Measurements from ENCODE around the gene KIAA1958.
A peak's percentile ranks its signal among the peaks of the same experiment; 100 is the strongest.
"Not testable (repeated sequence)": the region's sequence is repeated elsewhere in the genome, so short reads cannot be mapped to it uniquely, and the experiment has no call there.

The KIAA1958 gene

GRCh38 chr9:112501287-112501686 lies 14.7 kb downstream of the KIAA1958 start:
- H3K4me1 ChIP-seq (ENCODE audit: control insufficient read depth in 1 of 2, insufficient read depth in 2 of 2, low read length in 2 of 2) = peaks cover 0 to 8% of the 10 kb centered on the region in 2 donors
- H3K9me3 ChIP-seq (ENCODE audit: control insufficient read depth in 1 of 2, low read length in 2 of 2) = no peaks in the 10 kb centered on the region
- no peaks in the 10 kb centered on the region for H3K36me3 ChIP-seq (ENCODE audit: control insufficient read depth in 1 of 2, insufficient read depth in 2 of 2, low read length in 2 of 2)
- no peak overlapping the region for H3K27ac ChIP-seq (ENCODE audit: low read depth, low read length)
- H3K27me3 ChIP-seq (ENCODE audit: control insufficient read depth in 1 of 2, insufficient read depth in 2 of 2, low read length in 2 of 2) = no peaks in the 10 kb centered on the region
- H3K9ac ChIP-seq (ENCODE audit: low read depth in 1 of 2, low read length in 2 of 2) = no peak overlapping the region
- no peak overlapping the region for H3K4me3 ChIP-seq (ENCODE audit: low read depth in 1 of 2, low read length in 2 of 2)

- Histone ChIP-seq H3K27ac (ENCODE audit: low read depth, low read length) (no peak overlapping the region), H3K27me3 (ENCODE audit: control insufficient read depth in 1 of 2, insufficient read depth in 2 of 2, low read length in 2 of 2) (no peaks in the 10 kb centered on the region), H3K9me3 (ENCODE audit: control insufficient read depth in 1 of 2, low read length in 2 of 2) (no peaks in the 10 kb centered on the region), H3K4me1 (ENCODE audit: control insufficient read depth in 1 of 2, insufficient read depth in 2 of 2, low read length in 2 of 2) (peaks cover 0 to 15% of the 10 kb centered on the region in 2 donors), H3K4me3 (ENCODE audit: low read depth in 1 of 2, low read length in 2 of 2) (no peak overlapping the region), H3K36me3 (ENCODE audit: control insufficient read depth in 1 of 2, insufficient read depth in 2 of 2, low read length in 2 of 2) (no peaks in the 10 kb centered on the region), H3K9ac (ENCODE audit: low read depth in 1 of 2, low read length in 2 of 2) (no peak overlapping the region)
Observed at GRCh38 chr9:112502175-112502946, 15.7 kb downstream of the KIAA1958 start.

- H3K9me3 ChIP-seq (ENCODE audit: control insufficient read depth in 1 of 2, low read length in 2 of 2) = no peaks in the 10 kb centered on the region
- H3K27ac ChIP-seq (ENCODE audit: low read depth, low read length) = no peak overlapping the region
- H3K9ac ChIP-seq (ENCODE audit: low read depth in 1 of 2, low read length in 2 of 2) = no peak overlapping the region
- H3K36me3 ChIP-seq (ENCODE audit: control insufficient read depth in 1 of 2, insufficient read depth in 2 of 2, low read length in 2 of 2) = no peaks in the 10 kb centered on the region
- no peaks in the 10 kb centered on the region for H3K27me3 ChIP-seq (ENCODE audit: control insufficient read depth in 1 of 2, insufficient read depth in 2 of 2, low read length in 2 of 2)
- no peak overlapping the region for H3K4me3 ChIP-seq (ENCODE audit: low read depth in 1 of 2, low read length in 2 of 2)
- H3K4me1 ChIP-seq (ENCODE audit: control insufficient read depth in 1 of 2, insufficient read depth in 2 of 2, low read length in 2 of 2) = peaks cover 0 to 15% of the 10 kb centered on the region in 2 donors
Observed at GRCh38 chr9:112503170-112503569, 16.5 kb downstream of the KIAA1958 start.

GRCh38 chr9:112505086-112505485 lies 18.5 kb downstream of the KIAA1958 start:
- no peaks in the 10 kb centered on the region for H3K36me3 ChIP-seq (ENCODE audit: control insufficient read depth in 1 of 2, insufficient read depth in 2 of 2, low read length in 2 of 2)
- H3K4me1 ChIP-seq (ENCODE audit: control insufficient read depth in 1 of 2, insufficient read depth in 2 of 2, low read length in 2 of 2) = peaks cover 0 to 15% of the 10 kb centered on the region in 2 donors
- no peak overlapping the region for H3K27ac ChIP-seq (ENCODE audit: low read depth, low read length)
- no peak overlapping the region for H3K9ac ChIP-seq (ENCODE audit: low read depth in 1 of 2, low read length in 2 of 2)
- no peaks in the 10 kb centered on the region for H3K9me3 ChIP-seq (ENCODE audit: control insufficient read depth in 1 of 2, low read length in 2 of 2)
- no peaks in the 10 kb centered on the region for H3K27me3 ChIP-seq (ENCODE audit: control insufficient read depth in 1 of 2, insufficient read depth in 2 of 2, low read length in 2 of 2)
- no peak overlapping the region for H3K4me3 ChIP-seq (ENCODE audit: low read depth in 1 of 2, low read length in 2 of 2)

- Histone ChIP-seq H3K4me1 (ENCODE audit: control insufficient read depth in 1 of 2, insufficient read depth in 2 of 2, low read length in 2 of 2) (peaks cover 0 to 15% of the 10 kb centered on the region in 2 donors), H3K9ac (ENCODE audit: low read depth in 1 of 2, low read length in 2 of 2) (no peak overlapping the region), H3K27me3 (ENCODE audit: control insufficient read depth in 1 of 2, insufficient read depth in 2 of 2, low read length in 2 of 2) (no peaks in the 10 kb centered on the region), H3K36me3 (ENCODE audit: control insufficient read depth in 1 of 2, insufficient read depth in 2 of 2, low read length in 2 of 2) (no peaks in the 10 kb centered on the region), H3K4me3 (ENCODE audit: low read depth in 1 of 2, low read length in 2 of 2) (peak overlapping the region in 1 of 2 donors; percentile 11), H3K9me3 (ENCODE audit: control insufficient read depth in 1 of 2, low read length in 2 of 2) (no peaks in the 10 kb centered on the region), H3K27ac (ENCODE audit: low read depth, low read length) (no peak overlapping the region)
Observed at GRCh38 chr9:112505607-112506006, 19.0 kb downstream of the KIAA1958 start.

- Histone ChIP-seq H3K27ac (ENCODE audit: low read depth, low read length) (no peak overlapping the region), H3K9ac (ENCODE audit: low read depth in 1 of 2, low read length in 2 of 2) (no peak overlapping the region), H3K27me3 (ENCODE audit: control insufficient read depth in 1 of 2, insufficient read depth in 2 of 2, low read length in 2 of 2) (no peaks in the 10 kb centered on the region)
Observed at GRCh38 chr9:112506571-112506970, 19.9 kb downstream of the KIAA1958 start.

GRCh38 chr9:112507001-112507680 lies 20.5 kb downstream of the KIAA1958 start:
- no peak overlapping the region for H3K4me3 ChIP-seq (ENCODE audit: low read depth in 1 of 2, low read length in 2 of 2)
- H3K27me3 ChIP-seq (ENCODE audit: control insufficient read depth in 1 of 2, insufficient read depth in 2 of 2, low read length in 2 of 2) = no peaks in the 10 kb centered on the region
- peaks cover 0 to 15% of the 10 kb centered on the region in 2 donors for H3K4me1 ChIP-seq (ENCODE audit: control insufficient read depth in 1 of 2, insufficient read depth in 2 of 2, low read length in 2 of 2)
- H3K9ac ChIP-seq (ENCODE audit: low read depth in 1 of 2, low read length in 2 of 2) = no peak overlapping the region
- no peaks in the 10 kb centered on the region for H3K36me3 ChIP-seq (ENCODE audit: control insufficient read depth in 1 of 2, insufficient read depth in 2 of 2, low read length in 2 of 2)
- H3K27ac ChIP-seq (ENCODE audit: low read depth, low read length) = no peak overlapping the region
- H3K9me3 ChIP-seq (ENCODE audit: control insufficient read depth in 1 of 2, low read length in 2 of 2) = no peaks in the 10 kb centered on the region

More at GRCh38 chr9:112506571-112506970, 19.9 kb downstream of the KIAA1958 start:
- Histone ChIP-seq H3K4me1 (ENCODE audit: control insufficient read depth in 1 of 2, insufficient read depth in 2 of 2, low read length in 2 of 2) (peaks cover 0 to 15% of the 10 kb centered on the region in 2 donors), H3K4me3 (ENCODE audit: low read depth in 1 of 2, low read length in 2 of 2) (no peak overlapping the region), H3K36me3 (ENCODE audit: control insufficient read depth in 1 of 2, insufficient read depth in 2 of 2, low read length in 2 of 2) (no peaks in the 10 kb centered on the region), H3K9me3 (ENCODE audit: control insufficient read depth in 1 of 2, low read length in 2 of 2) (no peaks in the 10 kb centered on the region)

- Histone ChIP-seq H3K27me3 (ENCODE audit: control insufficient read depth in 1 of 2, insufficient read depth in 2 of 2, low read length in 2 of 2) (no peaks in the 10 kb centered on the region), H3K9me3 (ENCODE audit: control insufficient read depth in 1 of 2, low read length in 2 of 2) (no peaks in the 10 kb centered on the region), H3K4me1 (ENCODE audit: control insufficient read depth in 1 of 2, insufficient read depth in 2 of 2, low read length in 2 of 2) (peaks cover 0 to 15% of the 10 kb centered on the region in 2 donors), H3K9ac (ENCODE audit: low read depth in 1 of 2, low read length in 2 of 2) (no peak overlapping the region), H3K36me3 (ENCODE audit: control insufficient read depth in 1 of 2, insufficient read depth in 2 of 2, low read length in 2 of 2) (no peaks in the 10 kb centered on the region), H3K27ac (ENCODE audit: low read depth, low read length) (no peak overlapping the region), H3K4me3 (ENCODE audit: low read depth in 1 of 2, low read length in 2 of 2) (no peak overlapping the region)
Observed at GRCh38 chr9:112508377-112508776, 21.8 kb downstream of the KIAA1958 start.

- not testable (repeated sequence) for H3K9ac ChIP-seq (ENCODE audit: low read depth in 1 of 2, low read length in 2 of 2); H3K27me3 ChIP-seq (ENCODE audit: control insufficient read depth in 1 of 2, insufficient read depth in 2 of 2, low read length in 2 of 2); H3K36me3 ChIP-seq (ENCODE audit: control insufficient read depth in 1 of 2, insufficient read depth in 2 of 2, low read length in 2 of 2); H3K27ac ChIP-seq (ENCODE audit: low read depth, low read length); H3K4me1 ChIP-seq (ENCODE audit: control insufficient read depth in 1 of 2, insufficient read depth in 2 of 2, low read length in 2 of 2); H3K9me3 ChIP-seq (ENCODE audit: control insufficient read depth in 1 of 2, low read length in 2 of 2); H3K4me3 ChIP-seq (ENCODE audit: low read depth in 1 of 2, low read length in 2 of 2)
Observed at GRCh38 chr9:112512377-112512776, 25.8 kb downstream of the KIAA1958 start.

- H3K9me3 ChIP-seq (ENCODE audit: control insufficient read depth in 1 of 2, low read length in 2 of 2) = no peaks in the 10 kb centered on the region
- no peak overlapping the region for H3K27ac ChIP-seq (ENCODE audit: low read depth, low read length)
- H3K36me3 ChIP-seq (ENCODE audit: control insufficient read depth in 1 of 2, insufficient read depth in 2 of 2, low read length in 2 of 2) = no peaks in the 10 kb centered on the region
- no peaks in the 10 kb centered on the region for H3K4me1 ChIP-seq (ENCODE audit: control insufficient read depth in 1 of 2, insufficient read depth in 2 of 2, low read length in 2 of 2)
- H3K4me3 ChIP-seq (ENCODE audit: low read depth in 1 of 2, low read length in 2 of 2) = no peak overlapping the region
- H3K27me3 ChIP-seq (ENCODE audit: control insufficient read depth in 1 of 2, insufficient read depth in 2 of 2, low read length in 2 of 2) = no peaks in the 10 kb centered on the region
- H3K9ac ChIP-seq (ENCODE audit: low read depth in 1 of 2, low read length in 2 of 2) = no peak overlapping the region
Observed at GRCh38 chr9:112516769-112517168, 30.1 kb downstream of the KIAA1958 start.
